Activated CD4-positive, alpha-beta T cell treated with anti-CD3 and anti-CD28 coated beads, Interleukin-2, amount 10 ng/mL, durations not matched to agents 7 days and 5 days (primary cell): Measurements from ENCODE around the gene PDHB. TPM values are rescaled to one million over a fixed set of nuclear protein-coding genes. Genes with fewer than 3 reads are reported as not detected.
A peak's percentile ranks its signal among the peaks of the same experiment; 100 is the strongest.

Source experiments
- CTCF ChIA-PET: fragments of 350-600 bp; sonication (Branson Sonifier 250); formaldehyde crosslinking; loops from one replicate; lab custom pipeline; 2021; ENCODE audit warnings: antibody characterized with exemption; lab: Charles Lee
- POLR2A ChIA-PET: fragments of 350-600 bp; sonication (Branson Sonifier 250); formaldehyde crosslinking; loops from one replicate; lab custom pipeline; 2021; ENCODE audit warnings: antibody characterized with exemption; lab: Charles Lee
- DNase-seq: peaks from one replicate; pipeline ENCODE4 v3.0.0-alpha.2; 2020
- H3K27ac Mint-ChIP-seq: one replicate; pipeline ENCODE4 v1.8.0; 2021; ENCODE audit warnings: mild to moderate bottlenecking, moderate library complexity, mixed read lengths
- H3K27me3 Mint-ChIP-seq: one replicate; pipeline ENCODE4 v1.8.0; 2021; ENCODE audit warnings: mixed read lengths
- H3K36me3 Mint-ChIP-seq: one replicate; pipeline ENCODE4 v1.8.0; 2021; ENCODE audit warnings: low read depth, mixed read lengths
- H3K4me1 Mint-ChIP-seq: one replicate; pipeline ENCODE4 v1.8.0; 2021; ENCODE audit warnings: mixed read lengths
- H3K4me3 Mint-ChIP-seq: one replicate; pipeline ENCODE4 v1.8.0; 2021; ENCODE audit warnings: mild to moderate bottlenecking, moderate library complexity, mixed read lengths
- H3K9me3 Mint-ChIP-seq: one replicate; pipeline ENCODE4 v1.8.0; 2021; ENCODE audit warnings: mixed read lengths
- total RNA-seq, 2 experiments: library from RNA; stranded (reverse); gene quantifications; one replicate each; pipeline ENCODE4 v1.2.3, GENCODE V29; 2021

Gene PDHB
- 10 to 100 TPM; 47.6 to 50.6 TPM for total RNA-seq

DNA sequence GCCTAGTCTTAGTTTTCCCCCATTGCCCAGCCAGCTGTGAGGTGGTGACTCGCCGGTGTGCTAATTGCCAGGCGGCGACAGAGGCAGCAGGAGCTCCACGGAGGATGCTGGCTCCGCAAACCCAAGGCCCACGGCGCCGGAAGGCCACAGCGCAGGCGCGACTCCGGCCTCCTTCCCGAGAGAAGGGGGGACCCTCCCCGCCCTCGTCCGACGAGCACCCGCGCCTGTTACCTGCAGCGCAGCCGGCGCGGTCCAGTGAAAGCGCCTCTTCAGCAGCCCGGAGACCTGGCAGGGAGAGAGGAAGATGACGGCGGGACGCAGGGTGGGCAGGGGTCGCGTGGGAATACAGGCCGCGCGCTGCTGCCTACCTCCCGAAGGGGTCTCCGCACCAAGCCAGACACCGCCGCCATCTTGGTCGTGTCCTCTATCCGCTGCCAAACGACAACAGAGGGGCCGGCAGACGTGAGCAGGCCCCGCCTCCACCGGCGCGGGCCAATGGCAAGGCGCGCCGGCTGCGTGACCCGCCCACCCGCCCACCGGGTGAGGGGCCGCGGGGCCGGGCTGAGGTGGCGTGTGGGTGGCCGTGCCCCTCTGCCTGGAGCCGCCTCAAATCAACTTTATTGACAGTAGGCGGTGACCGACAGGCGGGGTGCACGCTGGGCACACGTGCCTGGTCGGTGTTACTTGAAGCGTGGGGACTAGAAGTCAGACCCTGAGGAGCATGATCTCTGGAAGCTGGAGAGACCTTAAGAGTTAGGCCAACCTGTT, at the start of gene PDHB:
TSS of gene PDHB (minus strand) at position 433 of the 768 bp plus-strand sequence. CDS start at position 410, 23 bp downstream.
- ChIA-PET CTCF (interaction anchor here (0.7 to 1.5 kb wide), 4 partner anchors 15 to 37 kb away, joined by 3 read pairs; no protein-coding TSS in a partner anchor), POLR2A (no interaction called here)
- H3K27ac Mint-ChIP-seq, result peak within 1 kb of the TSS; percentile 95
- no peaks in the 10 kb centered on the region for H3K9me3 Mint-ChIP-seq
- H3K27me3 Mint-ChIP-seq, result no peaks in the 10 kb centered on the region
- DNase-seq, result peak; percentile 89
- peaks cover 22% of the 10 kb centered on the region for H3K4me1 Mint-ChIP-seq
- peaks cover 17% of the 10 kb centered on the region for H3K36me3 Mint-ChIP-seq
- peak within 1 kb of the TSS; percentile 83 for H3K4me3 Mint-ChIP-seq

- ChIA-PET POLR2A (no interaction called here), CTCF (interaction anchor here (1.0 to 3.4 kb wide), 3 partner anchors 9 to 177 kb away, joined by 6 to 16 read pairs (median 7); partner anchors contain the start of genes HTD2, KCTD6 and RPP14)
- H3K4me1 Mint-ChIP-seq, result no peaks in the 10 kb centered on the region
- no peaks in the 10 kb centered on the region for H3K36me3 Mint-ChIP-seq
- DNase-seq, result no peak
- peaks cover 3% of the 10 kb centered on the region for H3K9me3 Mint-ChIP-seq
- H3K27ac Mint-ChIP-seq, result no peak overlapping the region
- H3K27me3 Mint-ChIP-seq, result peaks cover 39% of the 10 kb centered on the region
- H3K4me3 Mint-ChIP-seq, result no peak overlapping the region
These were observed 49.4 kb upstream of the PDHB start for GRCh38 chr3:58482917-58483636.

DNA sequence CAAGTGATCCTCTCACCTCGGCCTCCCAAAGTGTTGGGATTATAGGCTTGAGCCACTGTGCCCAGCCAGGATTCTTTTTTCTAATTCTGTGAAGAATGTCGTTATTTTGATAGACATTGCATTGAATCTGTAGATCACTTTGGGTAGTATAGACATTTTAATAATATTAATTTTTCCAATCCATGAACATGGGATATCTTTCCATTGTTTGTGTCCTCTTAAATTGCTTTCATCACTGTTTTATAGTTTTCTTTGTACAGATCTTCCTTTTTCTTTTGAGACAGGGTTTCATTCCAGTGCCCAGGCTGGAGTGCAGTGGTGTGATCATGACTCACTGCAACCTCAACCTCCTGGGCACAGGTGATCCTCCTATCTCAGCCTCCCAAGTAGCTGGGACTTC, 46.7 kb upstream of the PDHB start:
- no peak overlapping the region for H3K4me3 Mint-ChIP-seq
- no peak for DNase-seq
- H3K36me3 Mint-ChIP-seq, result peaks cover 1% of the 10 kb centered on the region
- ChIA-PET CTCF (interaction anchor here (1.2 to 1.3 kb wide), 2 partner anchors 8 to 11 kb away, joined by 4 to 8 read pairs; partner anchors contain the start of gene KCTD6), POLR2A (no interaction called here)
- peaks cover 3% of the 10 kb centered on the region for H3K9me3 Mint-ChIP-seq
- H3K27me3 Mint-ChIP-seq, result peaks cover 20% of the 10 kb centered on the region
- H3K27ac Mint-ChIP-seq, result no peak overlapping the region
- H3K4me1 Mint-ChIP-seq, result peaks cover under 1% of the 10 kb centered on the region

DNA sequence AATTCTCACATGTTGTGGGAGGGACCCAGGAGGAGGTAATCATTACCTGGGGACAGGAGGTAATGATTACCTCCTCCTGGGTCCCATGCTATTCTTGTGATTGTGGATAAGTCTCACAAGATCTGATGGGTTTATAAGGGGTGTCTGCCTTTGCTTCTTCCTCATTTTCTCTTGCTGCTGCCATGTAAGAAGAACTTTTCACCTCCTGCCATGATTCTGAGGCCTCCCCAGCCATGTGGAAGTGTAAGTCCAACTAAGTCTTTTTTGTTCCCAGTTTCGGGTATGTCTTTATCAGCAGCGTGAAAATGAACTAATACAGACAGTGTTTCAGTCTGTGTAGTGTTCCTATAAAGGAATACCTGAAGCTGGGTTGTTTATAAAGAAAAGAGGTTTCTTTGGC, 45.1 kb upstream of the PDHB start:
- peaks cover 16% of the 10 kb centered on the region for H3K4me1 Mint-ChIP-seq
- CTCF ChIA-PET, result no interaction called here
- POLR2A ChIA-PET, result no interaction called here
- H3K4me3 Mint-ChIP-seq, result no peak overlapping the region
- H3K36me3 Mint-ChIP-seq, result peaks cover 1% of the 10 kb centered on the region
- peaks cover 3% of the 10 kb centered on the region for H3K9me3 Mint-ChIP-seq
- H3K27me3 Mint-ChIP-seq, result peaks cover 15% of the 10 kb centered on the region
- no peak overlapping the region for H3K27ac Mint-ChIP-seq
- no peak for DNase-seq

DNA sequence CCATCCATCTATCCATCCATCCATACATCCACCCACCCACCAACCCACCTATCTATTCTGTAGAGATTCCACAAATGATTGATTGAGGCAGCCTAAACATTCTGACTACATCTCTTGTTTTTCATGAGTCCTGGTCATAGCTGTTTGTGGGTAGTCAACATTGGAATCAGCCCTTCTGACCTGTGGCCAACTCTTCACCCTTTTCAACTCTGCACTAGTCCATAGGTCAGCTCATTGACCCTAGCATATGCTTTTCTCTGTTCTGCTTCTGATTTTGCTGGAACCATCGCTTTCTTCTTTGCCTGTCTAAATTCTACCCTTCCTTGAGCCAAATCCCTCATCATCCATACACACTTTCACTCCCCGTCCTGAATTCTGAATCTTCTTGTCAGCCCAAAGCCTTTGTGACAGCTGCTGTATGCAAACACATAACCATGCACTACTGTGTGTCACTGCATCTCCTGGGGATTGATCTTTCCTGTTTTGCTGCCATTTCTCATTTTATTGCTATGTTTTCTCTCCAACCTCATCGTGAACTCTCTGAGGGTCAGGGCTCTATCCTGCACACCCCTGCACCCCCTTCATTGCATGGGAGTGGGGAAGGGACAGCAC, 41.4 kb upstream of the PDHB start:
- POLR2A ChIA-PET, result no interaction called here
- CTCF ChIA-PET, result no interaction called here
- Mint-ChIP-seq H3K4me3 (no peak overlapping the region), H3K27ac (no peak overlapping the region), H3K9me3 (peaks cover 2% of the 10 kb centered on the region), H3K4me1 (peaks cover 47% of the 10 kb centered on the region), H3K27me3 (peaks cover 8% of the 10 kb centered on the region), H3K36me3 (peaks cover 3% of the 10 kb centered on the region)
- DNase-seq, result no peak

DNA sequence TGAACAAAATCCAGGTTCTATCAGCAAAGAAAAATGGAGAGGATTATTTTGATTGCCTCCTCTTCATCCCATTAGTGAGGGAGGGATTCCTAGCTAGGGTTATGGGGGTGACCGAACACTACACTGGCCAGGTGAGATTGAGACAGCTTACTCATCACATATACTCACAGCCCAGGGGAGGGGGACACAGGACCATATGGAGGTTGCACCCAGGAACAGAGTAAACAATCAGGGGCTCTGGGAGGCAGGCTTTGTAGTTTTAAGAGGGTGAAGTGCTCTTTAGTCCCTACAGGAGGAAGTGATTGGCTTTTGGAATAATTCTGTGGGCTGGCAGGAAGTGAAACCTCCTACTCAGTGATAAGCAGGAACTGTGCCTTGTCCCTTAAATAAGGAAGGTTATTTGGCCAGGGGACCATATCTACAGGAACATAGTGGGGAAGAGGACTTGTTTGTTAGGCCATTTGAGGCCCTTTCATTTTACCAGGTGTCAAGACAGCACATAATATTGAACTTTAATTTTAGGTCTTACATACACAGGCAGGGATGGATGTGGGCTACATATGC, 40.8 kb upstream of the PDHB start:
- Mint-ChIP-seq H3K4me1 (peaks cover 51% of the 10 kb centered on the region), H3K27ac (no peak overlapping the region), H3K4me3 (no peak overlapping the region), H3K9me3 (peaks cover 2% of the 10 kb centered on the region), H3K27me3 (peaks cover 7% of the 10 kb centered on the region), H3K36me3 (peaks cover 3% of the 10 kb centered on the region)
- CTCF ChIA-PET, result interaction anchor here (3.1 to 4.4 kb wide), 3 partner anchors 10 to 17 kb away, joined by 14 to 22 read pairs (median 16); partner anchors contain the start of gene KCTD6
- DNase-seq, result no peak
- POLR2A ChIA-PET, result no interaction called here

GRCh38 chr3:58473275-58473674, 39.6 kb upstream of the PDHB start:
- peaks cover 3% of the 10 kb centered on the region for H3K27me3 Mint-ChIP-seq
- H3K27ac Mint-ChIP-seq, result no peak overlapping the region
- DNase-seq, result no peak
- peaks cover 1% of the 10 kb centered on the region for H3K9me3 Mint-ChIP-seq
- CTCF ChIA-PET, result interaction anchor here (0.7 to 4.4 kb wide), 6 partner anchors 10 to 166 kb away, joined by 3 to 22 read pairs (median 9); partner anchors contain the start of genes HTD2 and KCTD6
- H3K36me3 Mint-ChIP-seq, result peaks cover 3% of the 10 kb centered on the region
- H3K4me1 Mint-ChIP-seq, result peaks cover 55% of the 10 kb centered on the region
- no peak overlapping the region for H3K4me3 Mint-ChIP-seq
- POLR2A ChIA-PET, result no interaction called here

- DNase-seq, result peak; percentile 69
- Mint-ChIP-seq H3K27ac (peak overlapping the region; percentile 92), H3K36me3 (peaks cover 2% of the 10 kb centered on the region), H3K4me1 (peaks cover 55% of the 10 kb centered on the region), H3K27me3 (peaks cover 1% of the 10 kb centered on the region), H3K4me3 (peak overlapping the region; percentile 23), H3K9me3 (no peaks in the 10 kb centered on the region)
- ChIA-PET CTCF (interaction anchor here (0.6 to 4.4 kb wide), 8 partner anchors 8 to 213 kb away, joined by 3 to 22 read pairs (median 4); partner anchors contain the start of genes KCTD6 and PDHB), POLR2A (interaction anchor here (0.5 kb wide), 2 partner anchors 408 to 782 kb away, joined by 7 to 8 read pairs; no protein-coding TSS in a partner anchor)
These were observed 37.6 kb upstream of the PDHB start for GRCh38 chr3:58471025-58471887.

DNA sequence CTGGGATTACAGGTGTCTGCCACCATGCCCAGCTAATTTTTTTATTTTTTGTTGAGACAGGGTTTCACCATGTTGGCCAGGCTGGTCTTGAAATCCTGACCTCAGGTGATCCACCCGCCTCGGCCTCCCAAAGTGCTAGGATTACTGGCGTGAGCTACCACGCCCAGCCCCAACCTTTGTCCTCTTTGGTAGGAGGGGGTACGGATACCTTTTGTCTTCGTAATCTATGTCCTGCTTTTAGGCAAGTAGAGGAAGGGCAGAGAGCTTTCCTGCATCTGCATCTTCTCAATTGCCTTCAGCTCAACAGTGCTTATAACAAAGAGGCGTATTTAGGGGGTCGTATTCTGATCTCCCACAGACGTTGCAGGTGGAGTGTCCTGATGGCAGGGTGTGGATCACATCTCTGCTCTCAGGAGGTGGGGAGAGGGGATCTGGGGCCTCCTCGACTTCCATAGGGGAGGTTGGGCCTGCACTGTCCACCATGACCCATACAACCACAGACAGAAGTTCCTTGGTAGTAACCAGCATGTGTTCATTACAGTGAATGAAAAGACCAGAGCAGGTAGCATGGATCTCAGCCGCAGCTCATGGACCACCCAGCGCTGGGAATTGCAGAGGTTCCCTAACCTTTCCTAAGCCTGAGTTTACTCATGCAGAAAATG, 36.9 kb upstream of the PDHB start:
- H3K9me3 Mint-ChIP-seq, result no peaks in the 10 kb centered on the region
- peaks cover 2% of the 10 kb centered on the region for H3K36me3 Mint-ChIP-seq
- ChIA-PET CTCF (interaction anchor here (0.6 to 4.4 kb wide), 5 partner anchors 14 to 212 kb away, joined by 3 to 22 read pairs (median 3); partner anchors contain the start of genes HTD2, KCTD6, PDHB and RPP14), POLR2A (no interaction called here)
- H3K27me3 Mint-ChIP-seq, result peaks cover 1% of the 10 kb centered on the region
- H3K4me1 Mint-ChIP-seq, result peaks cover 57% of the 10 kb centered on the region
- H3K4me3 Mint-ChIP-seq, result no peak overlapping the region
- H3K27ac Mint-ChIP-seq, result peak overlapping the region; percentile 92
- DNase-seq, result no peak

- Mint-ChIP-seq H3K27me3 (peaks cover 1% of the 10 kb centered on the region), H3K27ac (no peak overlapping the region), H3K4me3 (no peak overlapping the region), H3K9me3 (no peaks in the 10 kb centered on the region), H3K36me3 (peaks cover 2% of the 10 kb centered on the region), H3K4me1 (peaks cover 52% of the 10 kb centered on the region)
- no peak for DNase-seq
- POLR2A ChIA-PET, result no interaction called here
- CTCF ChIA-PET, result interaction anchor here (0.6 to 1.4 kb wide), 4 partner anchors 13 to 1045 kb away, joined by 3 to 5 read pairs (median 4); no protein-coding TSS in a partner anchor
These were observed 35.5 kb upstream of the PDHB start for GRCh38 chr3:58469096-58469495.
